GM21381 (cell line): ENCODE data around the gene CASKIN1.

Experiments
- ATAC-seq: cut with Tn5 transposase; IDR thresholded peaks from one replicate; pipeline ENCODE4 v1.9.1; 2021; ENCODE audit warnings: mild to moderate bottlenecking, moderate library complexity; ENCODE audit not compliant: unreplicated experiment

Gene CASKIN1

DNA sequence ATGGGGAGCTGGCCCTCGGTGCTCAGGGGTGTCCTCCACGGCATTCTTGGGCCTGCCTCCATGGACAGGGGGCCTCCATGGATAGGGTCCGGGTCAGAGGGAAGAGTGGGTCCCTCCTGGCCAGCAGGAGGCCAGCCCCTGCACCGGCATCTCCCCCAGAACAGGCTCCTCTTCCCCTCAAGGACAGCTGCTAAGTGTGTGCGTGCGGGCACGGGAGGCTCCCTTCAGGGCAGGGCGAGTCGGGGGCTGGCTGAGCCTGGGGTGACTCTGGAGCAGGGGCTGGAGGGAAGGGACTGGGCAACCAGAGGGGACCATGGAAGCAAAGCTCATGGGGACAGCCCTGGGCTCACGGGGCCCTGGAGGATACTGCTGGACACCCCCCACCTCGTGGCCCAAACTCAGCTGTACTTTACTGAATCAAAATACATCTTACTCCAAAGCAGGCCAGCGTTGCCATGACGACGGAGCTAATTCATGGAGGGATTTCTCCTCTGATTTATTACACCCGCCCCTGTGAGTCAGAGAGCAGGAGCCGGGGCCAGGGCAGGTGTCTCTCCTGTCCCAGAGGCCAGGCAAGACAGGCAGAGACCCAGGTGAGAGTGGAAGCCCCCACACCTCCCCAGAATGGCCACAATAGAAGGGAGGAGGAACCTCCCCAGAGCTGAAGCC, 2.1 kb downstream of the CASKIN1 start:
- no peak for ATAC-seq

DNA sequence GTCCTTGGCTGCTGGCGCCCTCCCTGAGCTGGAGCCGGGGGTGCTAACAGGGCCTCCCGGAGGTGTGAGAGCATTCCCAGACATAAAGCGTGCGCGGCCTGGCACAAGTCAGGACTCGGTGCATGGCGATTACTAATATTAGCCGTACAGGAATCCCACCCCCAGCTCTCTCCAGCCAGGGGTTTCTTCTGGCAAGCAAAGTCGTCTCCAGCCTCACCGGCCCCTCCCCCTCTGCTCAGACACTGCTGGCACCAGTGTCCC, 5.0 kb downstream of the CASKIN1 start:
- no peak for ATAC-seq

DNA sequence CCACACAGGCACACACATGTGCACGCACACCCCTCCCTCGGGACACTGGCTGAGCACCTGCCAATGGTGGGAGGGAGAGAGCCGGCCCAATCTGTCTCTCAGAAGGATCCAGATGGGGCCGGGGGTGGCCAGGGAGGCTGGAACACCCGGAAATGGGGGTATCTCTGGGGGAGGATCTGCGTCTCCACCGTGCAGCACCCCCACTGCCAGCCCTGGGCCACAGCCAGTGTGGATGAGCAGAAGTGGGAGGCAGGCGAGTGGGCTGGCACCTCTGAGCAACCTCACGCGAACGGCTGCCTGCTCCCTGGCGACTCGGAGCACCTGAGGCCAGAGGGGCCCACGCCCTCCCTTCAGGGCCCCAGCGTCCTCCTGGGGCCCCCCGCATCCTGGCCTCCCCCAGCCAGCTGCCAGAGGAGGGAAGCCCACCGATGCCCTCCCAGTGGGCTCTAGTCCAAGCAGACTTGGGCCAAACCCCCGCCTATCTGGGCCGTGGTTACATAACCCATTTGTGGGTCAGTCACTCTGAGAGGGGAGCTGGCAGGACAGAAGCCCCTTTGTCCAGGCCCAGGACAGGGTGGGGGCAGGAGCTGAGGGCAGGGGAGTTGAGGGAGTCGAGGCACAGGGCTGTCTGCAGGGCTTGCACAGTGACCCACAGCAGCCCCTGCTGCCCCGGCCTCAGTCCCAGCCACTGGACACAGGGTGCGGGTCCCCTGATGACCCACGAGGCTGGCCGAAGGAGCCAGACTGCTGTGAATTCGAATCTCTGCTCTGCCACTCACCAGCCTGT, 5.6 kb downstream of the CASKIN1 start:
- ATAC-seq: no peak

DNA sequence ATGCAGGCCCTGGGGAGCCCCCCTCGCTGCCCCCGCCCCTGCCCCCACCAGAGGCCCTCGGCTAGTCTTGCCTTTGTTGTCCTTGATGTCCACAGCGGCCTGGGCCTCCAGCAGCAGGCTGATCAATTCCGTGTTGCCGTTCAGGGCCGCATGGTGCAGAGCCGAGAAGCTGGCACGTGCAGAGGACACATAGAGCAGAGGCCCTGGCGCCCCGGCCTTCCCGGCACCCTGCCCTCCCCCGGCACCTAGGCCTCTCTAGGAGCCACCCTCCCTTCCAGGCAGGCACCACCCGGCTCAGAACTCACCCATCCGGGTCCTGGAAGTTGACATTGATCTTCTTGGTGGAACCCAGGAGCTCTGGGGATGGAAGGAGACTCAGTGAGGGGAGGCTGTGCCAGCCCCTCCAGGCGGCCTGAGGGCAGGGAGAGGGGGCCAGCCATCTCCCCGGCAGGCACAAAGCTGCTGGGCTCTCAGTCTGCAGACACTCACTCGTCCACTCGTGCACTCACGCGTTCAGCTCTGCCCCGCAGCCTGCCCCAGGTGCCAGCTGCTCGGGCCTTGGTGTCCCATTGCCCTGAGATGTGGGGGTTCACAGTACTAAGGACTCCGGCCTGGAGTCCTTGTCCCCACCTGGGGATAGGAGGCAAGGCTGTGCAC, 6.3 kb downstream of the CASKIN1 start:
- ATAC-seq: no peak

DNA sequence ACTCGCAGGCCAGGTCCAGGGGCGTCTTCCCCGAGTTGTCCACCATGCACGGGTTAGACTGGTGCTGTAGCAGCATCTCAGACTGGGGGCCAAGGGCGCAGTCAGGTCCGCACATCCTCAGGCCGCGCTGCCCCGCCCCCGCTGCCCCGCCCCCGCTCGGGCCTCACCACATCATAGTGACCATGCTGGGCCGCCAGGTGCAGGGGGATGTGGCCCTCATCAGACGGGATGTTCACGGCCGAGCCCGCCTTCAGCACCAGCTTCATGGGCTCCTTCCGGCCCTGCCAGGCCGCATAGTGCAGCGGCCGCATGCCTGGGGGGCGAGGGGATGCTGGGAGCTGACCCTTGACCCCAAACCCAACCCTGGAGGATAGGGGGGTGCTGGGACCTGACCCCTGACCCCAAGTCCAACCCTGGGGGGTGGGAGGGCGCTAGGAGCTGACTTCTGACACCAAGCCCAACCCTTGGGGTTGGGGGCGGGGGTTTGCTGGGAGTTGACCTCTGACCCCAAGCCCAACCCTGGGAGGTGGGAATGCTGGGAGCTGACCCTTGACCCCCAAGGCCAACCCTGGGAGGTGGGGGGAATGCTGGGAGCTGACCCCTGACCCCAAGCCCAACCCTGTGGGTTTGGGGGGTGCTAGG, 7.0 kb downstream of the CASKIN1 start:
- no peak for ATAC-seq

DNA sequence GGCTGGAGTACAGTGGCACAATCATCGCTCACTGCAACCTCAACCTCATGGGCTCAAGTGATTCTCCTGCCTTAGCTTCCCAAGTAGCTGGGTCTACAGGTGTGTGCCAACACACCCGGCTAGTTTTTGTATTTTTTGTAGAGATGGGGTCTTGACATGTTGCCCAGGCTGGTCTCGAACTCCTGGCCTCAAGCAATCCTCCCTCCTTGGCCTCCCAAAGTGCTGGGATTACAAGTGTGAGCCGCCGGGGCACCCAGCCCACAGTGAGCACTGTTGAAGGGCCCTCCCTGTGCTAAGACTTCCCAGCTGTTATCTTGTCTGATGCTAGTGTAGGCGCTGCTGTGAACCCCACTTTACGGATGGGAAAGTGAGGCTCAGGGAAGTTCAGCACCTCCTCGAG, 8.0 kb downstream of the CASKIN1 start:
- no peak for ATAC-seq

DNA sequence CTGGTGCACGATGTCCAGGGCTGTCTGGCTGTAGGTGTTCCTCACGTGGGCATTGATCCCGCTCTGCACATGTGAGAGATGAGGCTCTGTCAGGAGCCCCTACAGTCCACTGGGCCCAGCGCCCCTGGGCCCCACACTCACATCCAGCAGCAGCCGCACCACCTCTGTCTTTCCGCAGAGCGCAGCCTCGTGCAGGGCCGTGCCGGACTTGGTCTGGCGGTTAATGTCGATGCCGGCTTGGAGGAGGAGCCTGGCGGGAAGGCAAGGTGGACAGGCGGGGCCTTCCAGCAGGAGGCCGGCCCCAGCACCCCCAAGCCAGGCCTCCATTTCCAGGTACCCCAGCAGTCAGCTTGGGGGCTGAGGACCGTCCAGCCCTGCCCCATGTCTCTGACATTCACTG, 9.2 kb downstream of the CASKIN1 start:
- ATAC-seq: no peak

DNA sequence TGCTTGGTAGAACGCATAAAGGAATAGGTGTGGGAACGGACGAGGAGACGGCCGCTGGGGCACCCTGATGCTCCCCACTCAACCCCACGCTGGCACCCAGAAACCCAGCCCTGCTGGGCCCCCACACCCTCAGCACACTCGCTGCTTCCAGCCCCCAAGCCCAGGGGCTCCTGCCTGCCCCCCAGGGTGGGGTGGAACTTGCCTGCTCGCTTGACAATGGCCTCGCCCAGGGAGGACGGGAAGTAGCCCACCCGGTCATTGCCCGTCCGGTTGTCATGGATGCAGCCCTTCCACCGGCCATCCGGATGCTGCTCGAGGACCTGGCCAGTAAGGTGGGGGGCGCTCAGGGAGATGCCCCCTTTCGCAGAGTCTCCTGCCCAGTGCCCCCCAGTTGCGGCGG, 9.9 kb downstream of the CASKIN1 start:
- ATAC-seq: no peak

DNA sequence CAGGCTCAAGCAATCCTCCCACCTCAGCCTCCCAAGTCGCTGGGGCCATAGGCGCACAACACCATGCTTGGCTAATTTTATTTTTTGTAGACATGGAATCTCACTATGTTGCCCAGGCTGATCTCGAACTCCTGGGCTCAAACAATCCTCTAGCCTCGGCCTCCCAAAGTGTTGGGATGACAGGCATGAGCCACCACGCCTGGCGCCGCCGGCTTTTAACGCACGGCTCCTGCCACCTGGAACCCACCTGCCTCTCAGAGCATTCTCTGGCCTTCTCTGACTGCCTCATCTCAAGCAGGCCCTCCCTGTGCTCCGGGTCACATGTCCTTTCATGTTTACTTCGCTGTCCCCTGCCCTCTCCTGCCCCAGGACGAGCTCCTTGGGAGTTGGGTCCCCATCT, 10.3 kb downstream of the CASKIN1 start:
- no peak for ATAC-seq

DNA sequence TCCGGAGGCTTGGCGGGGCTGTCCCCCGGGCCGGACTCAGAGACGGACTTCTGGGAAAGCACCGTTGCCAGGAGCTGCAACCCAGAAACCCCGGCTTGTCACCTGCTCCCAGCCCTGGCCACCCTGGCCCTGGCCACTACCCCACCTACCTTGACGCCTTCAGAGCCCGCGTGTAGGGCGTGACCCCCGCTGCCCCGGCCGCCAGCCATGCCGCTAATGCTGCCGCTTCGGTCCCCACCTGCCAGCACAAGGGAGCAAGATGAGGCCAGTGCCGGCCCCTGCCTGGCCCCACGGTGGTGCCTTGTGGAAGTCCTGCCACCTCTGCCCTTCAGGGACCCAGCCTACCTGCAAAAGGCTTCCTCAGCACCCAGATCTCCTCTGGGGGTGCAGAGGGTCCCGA, 11.4 kb downstream of the CASKIN1 start:
- ATAC-seq: no peak

DNA sequence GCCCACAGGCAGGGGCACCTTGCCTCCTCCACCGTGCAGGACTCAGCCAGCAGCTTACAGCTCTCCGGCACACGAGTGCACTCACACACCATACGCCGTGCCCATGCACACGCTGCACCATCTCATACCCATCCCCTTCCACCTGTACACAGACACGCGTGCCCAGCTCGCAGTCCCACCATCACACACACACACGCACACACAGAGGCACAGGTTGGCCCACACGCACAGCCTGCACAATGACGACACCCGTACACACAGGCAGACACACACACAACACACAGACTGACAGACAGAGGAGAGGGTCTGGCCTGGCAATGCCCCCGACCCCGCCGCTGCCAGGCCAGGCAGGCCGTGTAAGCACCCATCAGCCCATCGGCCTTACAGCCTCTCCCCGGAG, 12.1 kb downstream of the CASKIN1 start:
- ATAC-seq: no peak

DNA sequence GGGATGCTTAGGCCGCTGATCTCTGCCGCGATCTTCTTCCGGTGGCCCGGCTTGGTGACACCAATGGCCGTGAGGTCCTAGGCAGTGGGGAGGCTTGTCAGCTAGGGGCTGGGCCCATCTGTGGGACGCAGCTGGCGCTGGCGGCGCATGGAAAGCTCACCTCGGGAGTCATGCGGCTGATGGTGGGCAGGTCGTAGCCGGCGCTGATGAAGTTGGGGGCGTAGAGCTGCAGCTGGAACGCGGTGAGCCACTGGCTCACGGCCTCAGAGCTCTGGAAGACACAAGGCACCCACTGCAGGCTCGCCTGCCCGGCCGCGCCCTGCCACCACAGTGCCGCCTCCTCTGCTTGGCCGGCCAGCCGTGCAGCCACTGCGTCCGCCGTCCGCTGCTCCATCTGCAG, 12.7 kb downstream of the CASKIN1 start:
- ATAC-seq: no peak

DNA sequence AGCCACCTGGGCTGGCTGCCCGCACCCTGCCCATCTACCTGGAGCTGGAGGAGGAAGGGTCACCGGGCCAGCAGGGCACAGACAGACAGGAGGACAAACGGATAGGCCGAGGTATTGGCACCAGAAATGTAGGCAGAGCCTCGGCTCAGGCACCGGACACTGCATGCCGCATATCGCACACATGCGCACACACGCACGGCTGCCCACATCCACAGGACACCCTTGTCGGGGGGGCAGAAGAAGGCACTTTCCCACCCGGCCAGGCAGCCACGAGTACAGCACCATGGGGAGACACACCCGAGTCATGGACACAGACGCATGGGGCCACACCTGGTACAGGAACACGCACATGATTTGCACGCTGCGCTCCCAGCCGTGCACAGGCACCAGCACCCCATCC, 14.5 kb downstream of the CASKIN1 start:
- ATAC-seq: no peak

DNA sequence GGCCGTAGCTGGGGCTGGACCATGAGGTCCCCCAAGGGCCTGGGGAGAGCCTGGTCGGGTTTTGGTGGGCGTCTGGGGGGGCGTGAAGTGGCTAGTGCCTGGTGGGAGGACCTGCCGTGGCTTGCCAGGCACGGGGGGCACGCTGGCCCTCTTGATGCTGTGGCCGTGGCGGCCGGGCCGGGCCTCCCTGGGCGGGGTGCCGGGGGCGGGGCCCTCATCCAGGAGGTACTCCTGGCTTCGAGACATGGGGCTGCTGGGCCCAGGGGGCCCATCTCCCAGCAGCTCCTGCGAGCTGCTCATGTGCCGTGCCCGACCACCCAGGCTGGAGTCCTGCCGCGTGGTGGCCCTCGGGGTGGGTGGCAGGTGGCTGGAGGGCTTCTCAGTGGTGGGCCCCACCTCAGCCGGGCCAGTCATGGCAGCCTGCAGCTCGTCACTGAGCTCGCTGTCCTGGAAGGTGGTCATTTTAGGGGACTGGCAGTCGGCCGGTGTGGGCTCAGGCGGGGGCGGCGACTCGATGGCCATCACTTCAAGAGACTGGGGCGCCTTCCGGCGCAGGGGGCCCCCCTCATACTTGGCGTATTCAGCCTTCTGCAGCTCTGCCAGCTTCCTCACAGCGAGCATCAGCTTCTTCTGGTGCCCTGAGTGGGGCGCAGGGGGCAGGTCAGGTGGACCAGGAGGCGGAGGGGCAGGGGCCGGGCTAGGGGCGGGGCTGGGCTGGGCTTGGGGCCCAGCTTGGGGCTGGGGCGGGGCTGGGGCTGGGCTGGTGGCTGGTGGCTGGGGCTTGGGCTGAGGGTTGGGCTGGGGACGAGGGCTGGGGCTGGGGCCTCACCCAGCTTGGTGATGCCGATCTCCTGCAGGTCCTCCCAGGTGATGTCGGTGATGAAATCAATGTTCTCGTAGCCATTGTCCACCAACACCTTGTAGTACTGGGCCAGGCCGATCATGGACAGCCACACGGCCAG, 15.2 kb downstream of the CASKIN1 start:
- no peak for ATAC-seq

DNA sequence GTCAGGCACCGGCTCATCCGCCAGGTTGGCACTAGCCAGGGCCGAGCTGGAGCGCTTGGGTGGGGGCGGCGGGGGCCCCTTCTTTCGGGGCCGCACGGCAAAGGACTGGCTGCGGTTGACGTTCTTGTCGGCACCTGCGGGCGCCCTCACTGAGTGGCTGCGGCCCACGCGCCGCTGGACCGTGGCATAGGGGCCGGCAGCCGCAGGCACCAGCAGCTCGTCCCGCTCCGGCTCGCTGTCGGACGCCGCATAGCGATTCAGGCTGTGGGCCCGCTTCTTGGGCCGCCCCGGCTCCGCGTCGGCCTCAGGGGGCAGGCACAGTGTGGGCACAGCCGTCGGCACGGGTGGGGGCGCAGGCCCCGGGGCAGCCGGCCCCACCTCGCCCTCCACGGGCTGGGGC, 15.9 kb downstream of the CASKIN1 start:
- no peak for ATAC-seq

DNA sequence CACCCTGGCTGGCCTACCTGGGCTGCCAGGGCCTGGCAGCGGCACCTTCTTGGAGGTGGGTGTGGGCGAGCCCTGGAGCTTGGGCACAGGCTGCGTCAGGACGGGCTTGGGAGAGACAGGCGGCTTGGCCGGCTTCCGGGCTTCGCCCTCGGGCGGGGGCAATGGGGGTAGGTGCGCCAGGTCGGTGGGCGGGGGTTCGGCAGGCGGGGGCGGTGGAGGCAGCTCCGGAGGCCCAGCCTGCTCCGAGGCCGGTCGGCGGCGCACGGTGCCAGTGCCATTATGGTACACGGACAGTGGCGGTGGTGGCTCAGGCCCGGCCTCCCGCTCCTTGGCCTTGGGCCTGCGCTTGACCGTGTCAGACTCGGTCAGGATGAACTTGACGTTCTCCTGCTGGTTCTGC, 16.8 kb downstream of the CASKIN1 start:
- ATAC-seq: no peak

DNA sequence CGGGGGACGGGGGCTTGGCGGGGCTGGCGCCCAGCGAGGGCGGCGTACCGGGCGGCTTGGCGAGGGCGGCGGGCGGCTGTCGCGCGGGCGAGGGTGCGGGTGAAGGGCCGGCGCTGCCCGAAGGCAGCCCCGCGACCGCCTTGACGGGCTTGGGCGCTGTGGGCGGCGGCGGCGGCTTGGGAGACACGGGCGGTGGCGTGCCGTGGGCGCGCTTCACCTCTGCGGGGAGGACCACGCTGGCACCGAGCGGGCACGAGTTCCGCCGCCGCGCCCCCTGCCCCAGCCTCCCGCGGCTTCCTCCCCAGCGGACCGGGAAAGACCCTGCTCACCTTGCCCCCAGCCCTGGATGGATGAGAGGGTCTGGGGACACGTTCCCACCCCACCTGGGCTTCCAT, 17.3 kb downstream of the CASKIN1 start:
- ATAC-seq: no peak

DNA sequence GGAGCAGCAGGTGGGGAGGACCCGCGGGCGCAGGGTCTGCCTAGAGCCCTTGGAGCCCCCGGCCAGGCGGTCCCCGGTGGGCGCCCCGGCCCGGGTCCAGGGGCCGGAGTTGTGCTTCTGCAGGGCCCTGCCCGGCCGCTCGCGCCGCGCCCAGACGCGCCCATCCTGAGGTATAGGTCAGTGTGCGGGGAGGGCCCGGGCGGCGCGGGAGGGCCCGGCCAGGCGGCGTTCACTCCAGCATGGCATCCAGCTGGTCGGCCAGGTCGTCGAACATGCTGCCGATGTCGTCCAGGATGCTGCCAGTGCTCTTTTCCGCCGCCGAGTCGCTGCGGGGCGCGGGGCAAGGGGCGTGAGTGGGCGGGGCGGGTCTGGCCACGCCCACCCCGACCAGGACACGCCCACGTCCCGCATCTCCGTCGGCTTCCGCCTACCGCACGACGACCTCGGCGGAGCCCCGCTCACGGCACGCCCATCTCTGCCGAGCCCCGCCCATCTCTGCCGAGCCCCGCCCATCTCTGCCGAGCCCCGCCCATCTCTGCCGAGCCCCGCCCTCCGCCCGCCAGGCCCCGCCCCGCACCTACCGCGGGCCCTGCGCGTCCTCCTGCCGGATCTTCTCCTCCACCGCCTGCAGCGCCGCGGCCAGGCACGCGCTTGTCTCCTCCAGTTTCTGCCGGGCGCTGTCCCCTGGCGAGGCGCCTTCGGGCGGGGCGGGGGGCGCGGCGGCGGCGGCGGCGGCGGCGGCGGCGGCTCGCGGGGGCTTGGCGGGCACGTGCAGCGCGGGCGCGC, 17.9 kb downstream of the CASKIN1 start:
- no peak for ATAC-seq

DNA sequence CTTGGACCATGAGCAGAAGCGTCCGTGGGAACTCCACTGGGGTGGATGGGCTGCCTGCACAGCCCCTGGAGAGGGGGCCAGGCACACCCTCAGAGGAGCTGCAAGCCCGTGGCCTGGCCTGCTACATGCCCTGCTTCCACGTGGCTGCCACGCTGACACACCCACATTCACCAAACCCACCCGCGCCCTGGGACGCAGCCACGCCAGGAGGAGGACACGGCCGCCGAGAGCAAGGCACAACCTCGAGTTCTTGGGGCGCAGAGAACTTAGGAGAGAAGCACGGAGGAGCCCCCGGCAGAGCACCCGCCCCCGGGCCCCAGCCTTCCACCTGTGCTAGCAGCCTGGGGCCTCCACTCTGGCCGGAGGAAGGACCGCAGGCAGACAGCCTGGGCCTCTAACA, 18.8 kb downstream of the CASKIN1 start:
- no peak for ATAC-seq

DNA sequence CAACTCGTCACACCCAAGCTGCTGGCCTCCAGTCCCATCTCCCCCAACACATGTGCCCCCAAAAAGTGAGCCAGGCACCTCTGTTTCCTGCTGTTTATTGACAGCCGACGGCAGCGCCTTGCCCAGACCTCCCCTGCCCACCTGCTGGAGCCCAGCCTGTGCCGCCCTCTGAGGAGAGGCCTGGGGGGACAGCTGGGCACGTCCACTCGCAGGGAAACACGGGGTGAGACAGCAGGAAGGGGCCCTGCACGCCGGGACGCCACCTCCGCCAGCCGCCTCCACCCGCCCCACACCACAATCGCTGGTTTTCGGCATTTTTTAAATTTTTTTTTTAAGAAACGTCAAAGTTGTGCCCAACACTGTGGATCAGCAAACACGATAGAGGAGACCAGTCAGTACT, 19.3 kb downstream of the CASKIN1 start:
- no peak for ATAC-seq
